OCI-LY1 (cell line): ENCODE results near the gene PCDHGC3.
A peak's percentile ranks its signal among the peaks of the same experiment; 100 is the strongest.

Experiments
- H2AFZ ChIP-seq: fragments of 200-600 bp; sonication (generic), shearing (Covaris generic); 2 replicates; pipeline ENCODE4 v1.6.0; 2014; ENCODE audit warnings: antibody characterized with exemption, mild to moderate bottlenecking, low read length
- H3F3A ChIP-seq: fragments of 200-600 bp; sonication (generic), shearing (Covaris generic); 2 replicates; pipeline ENCODE4 v1.6.0; 2014; ENCODE audit warnings: mild to moderate bottlenecking, antibody characterized with exemption, low read length, moderate library complexity; ENCODE audit not compliant: insufficient read depth
- H3K27ac ChIP-seq: fragments of 200-600 bp; sonication (generic); 2 replicates; pipeline ENCODE4 v1.5.1; 2014; ENCODE audit warnings: low read length, mixed run types, mild to moderate bottlenecking, low read depth; ENCODE audit not compliant: poor library complexity, severe bottlenecking
- H3K27me3 ChIP-seq: fragments of 200-600 bp; sonication (generic); 2 replicates; pipeline ENCODE4 v1.6.0; 2014; ENCODE audit warnings: antibody characterized with exemption, mild to moderate bottlenecking, low read length, moderate library complexity; ENCODE audit not compliant: insufficient read depth
- H3K36me3 ChIP-seq: fragments of 200-600 bp; sonication (generic); 2 replicates; pipeline ENCODE4 v1.6.1; 2014; ENCODE audit warnings: mild to moderate bottlenecking, antibody characterized with exemption, low read length, moderate library complexity, mixed read lengths; ENCODE audit not compliant: insufficient read depth
- H3K4me1 ChIP-seq: fragments of 200-600 bp; sonication (generic); 2 replicates; pipeline ENCODE4 v1.5.1; 2014; ENCODE audit warnings: mild to moderate bottlenecking, low read length, moderate library complexity; ENCODE audit not compliant: insufficient read depth, severe bottlenecking
- H3K4me2 ChIP-seq: fragments of 200-600 bp; sonication (generic), shearing (Covaris generic); 2 replicates; pipeline ENCODE4 v1.6.1; 2014; ENCODE audit warnings: low read length
- H3K4me3 ChIP-seq: fragments of 200-600 bp; sonication (generic); 2 replicates; pipeline ENCODE4 v1.5.1; 2014; ENCODE audit warnings: low read length, low read depth, mild to moderate bottlenecking, mixed read lengths; ENCODE audit not compliant: poor library complexity, severe bottlenecking
- H3K79me2 ChIP-seq: fragments of 200-600 bp; shearing (Covaris generic); 2 replicates; pipeline ENCODE4 v1.6.1; 2016; ENCODE audit warnings: mixed run types, low read length, mixed read lengths; ENCODE audit not compliant: insufficient read depth
- H3K9ac ChIP-seq: fragments of 200-600 bp; sonication (generic), shearing (Covaris generic); 2 replicates; pipeline ENCODE4 v1.6.1; 2014; ENCODE audit warnings: mild to moderate bottlenecking, low read length, mixed read lengths
- H3K9me2 ChIP-seq: fragments of 200-600 bp; sonication (generic), shearing (Covaris generic); 2 replicates; pipeline ENCODE4 v1.6.1; 2014; ENCODE audit warnings: low read depth, mild to moderate bottlenecking, low read length, mixed read lengths
- H3K9me3 ChIP-seq: fragments of 200-600 bp; shearing (Covaris generic); 2 replicates; pipeline ENCODE4 v1.6.1; 2014; ENCODE audit warnings: low read length, mixed read lengths
- H4K20me1 ChIP-seq: fragments of 200-600 bp; sonication (generic), shearing (Covaris generic); 2 replicates; pipeline ENCODE4 v1.6.0; 2016; ENCODE audit warnings: mild to moderate bottlenecking, low read length; ENCODE audit not compliant: insufficient read depth
- CTCF ChIP-seq: fragments of 200-600 bp; sonication (generic), shearing (Covaris generic); IDR thresholded peaks from 2 replicates; pipeline ENCODE4 v1.5.1; 2017; ENCODE audit warnings: mild to moderate bottlenecking, antibody characterized with exemption, low read length, moderate library complexity, mixed read lengths
- EZH2 ChIP-seq: fragments of 200-600 bp; sonication (generic), shearing (Covaris generic); IDR thresholded peaks from 2 replicates; pipeline ENCODE4 v1.8.0; 2017; ENCODE audit warnings: borderline replicate concordance, mixed run types, mild to moderate bottlenecking, antibody characterized with exemption, low read length, moderate library complexity, mixed read lengths

PCDHGC3 gene

GRCh38 chr5:141512390-141512910 is 36.7 kb downstream of the PCDHGC3 start:
- H2AFZ ChIP-seq = no peak overlapping the region; the same call in 1 of the 2 replicates
- peak overlapping the region; percentile 61 for H3K4me3 ChIP-seq
- H3K4me1 ChIP-seq = peaks cover 88% of the 10 kb centered on the region
- H4K20me1 ChIP-seq = no peaks in the 10 kb centered on the region
- H3K9ac ChIP-seq = peak overlapping the region; percentile 69
- no peaks in the 10 kb centered on the region for H3K79me2 ChIP-seq
- peak overlapping the region; percentile 90 for H3K27ac ChIP-seq
- peaks cover 9% of the 10 kb centered on the region; the same call in 1 of the 2 replicates for H3K36me3 ChIP-seq
- no peaks in the 10 kb centered on the region for H3K9me2 ChIP-seq
- no peaks in the 10 kb centered on the region for H3K9me3 ChIP-seq
- TF ChIP-seq EZH2 = no peak
- peak; percentile 97 for TF ChIP-seq CTCF
- no peaks in the 10 kb centered on the region for H3K27me3 ChIP-seq
- H3K4me2 ChIP-seq = peak overlapping the region; percentile 86
- H3F3A ChIP-seq = no peaks in the 10 kb centered on the region

DNA sequence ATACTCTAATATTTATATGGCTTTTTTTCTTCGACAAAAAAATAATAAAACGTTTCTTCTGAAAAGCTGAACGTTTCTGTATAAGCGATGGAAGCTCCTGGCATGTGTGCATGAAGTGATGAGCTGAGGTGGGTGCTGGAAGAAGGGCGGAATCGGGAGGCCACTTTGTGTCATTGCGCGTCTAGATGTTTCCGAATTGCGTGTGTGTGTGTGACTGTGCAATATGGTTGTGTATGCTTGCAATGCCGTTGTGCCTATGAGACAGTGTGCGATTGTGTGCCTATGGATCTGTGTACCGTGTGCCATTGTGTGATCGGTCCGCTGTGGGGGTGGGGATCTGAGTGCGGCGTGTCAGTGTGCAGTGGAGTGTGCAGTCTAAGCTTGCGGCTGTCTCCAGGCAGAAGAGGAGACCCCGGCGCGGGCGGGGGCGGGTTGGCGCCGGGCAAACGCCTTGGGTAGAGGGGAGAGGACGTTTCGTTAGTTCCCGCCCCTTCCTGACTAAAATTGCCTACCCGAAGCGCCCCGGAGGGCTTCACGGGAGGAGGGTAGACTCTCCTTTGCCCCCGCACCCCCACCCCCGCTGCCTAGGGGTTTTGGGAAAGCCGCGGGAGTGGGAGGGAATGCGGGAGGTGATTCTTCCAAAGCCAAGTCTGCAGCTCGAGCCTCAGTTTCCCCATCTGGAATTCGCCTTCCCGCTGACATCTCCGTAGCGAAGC is 37.3 kb downstream of the PCDHGC3 start:
- no peak overlapping the region; the same call in 1 of the 2 replicates for H2AFZ ChIP-seq
- peak overlapping the region; percentile 90 for H3K27ac ChIP-seq
- H3F3A ChIP-seq = no peaks in the 10 kb centered on the region
- no peaks in the 10 kb centered on the region for H3K9me2 ChIP-seq
- H3K4me1 ChIP-seq = peaks cover 82% of the 10 kb centered on the region
- H3K4me2 ChIP-seq = peak overlapping the region; percentile 86
- H3K36me3 ChIP-seq = peaks cover 9% of the 10 kb centered on the region; the same call in 1 of the 2 replicates
- no peaks in the 10 kb centered on the region for H3K27me3 ChIP-seq
- peak overlapping the region; percentile 69 for H3K9ac ChIP-seq
- no peaks in the 10 kb centered on the region for H3K79me2 ChIP-seq
- H3K4me3 ChIP-seq = peak overlapping the region; percentile 61
- H4K20me1 ChIP-seq = no peaks in the 10 kb centered on the region
- no peaks in the 10 kb centered on the region for H3K9me3 ChIP-seq
- TF ChIP-seq EZH2 = no peak
- no peak for TF ChIP-seq CTCF

GRCh38 chr5:141513627-141514329 is 38.0 kb downstream of the PCDHGC3 start:
- Histone ChIP-seq H3K9ac (peak overlapping the region; percentile 69), H3K4me3 (peak overlapping the region; percentile 61)

More at GRCh38 chr5:141513627-141514329, 38.0 kb downstream of the PCDHGC3 start:
- TF ChIP-seq EZH2 = no peak
- TF ChIP-seq CTCF = no peak
- Histone ChIP-seq H3K79me2 (no peaks in the 10 kb centered on the region), H3K36me3 (peaks cover 11% of the 10 kb centered on the region; the same call in 1 of the 2 replicates), H3K9me2 (no peaks in the 10 kb centered on the region), H3K27me3 (no peaks in the 10 kb centered on the region), H3K9me3 (no peaks in the 10 kb centered on the region), H2AFZ (no peak overlapping the region), H3K4me1 (peaks cover 75% of the 10 kb centered on the region), H3K27ac (peak overlapping the region; percentile 90), H3F3A (no peaks in the 10 kb centered on the region), H4K20me1 (no peaks in the 10 kb centered on the region), H3K4me2 (peak overlapping the region; percentile 86)
